IMR-90 (cell line): ENCODE results near the gene LILRA2. TPM values are rescaled to one million over a fixed set of nuclear protein-coding genes. Genes with fewer than 3 reads are reported as not detected.

ENCODE experiments used
- ATAC-seq: fragments of 200-7000 bp; cut with Tn5 transposase; 2 replicates; pipeline ENCODE4 v1.9.1; 2020; ENCODE audit warnings: low read depth, mild to moderate bottlenecking, moderate library complexity
- BruUV-seq: library from RNA; stranded (reverse); fragments of 400-500 nt; replicated peaks from 2 replicates; lab custom pipeline; 2021; lab: Mats Ljungman, UMichigan
- CTCF ChIA-PET: fragments of 300-600 bp; formaldehyde crosslinking; extraction: SDS; loops from one replicate; lab custom pipeline; 2021; ENCODE audit warnings: antibody characterized with exemption; lab: Yijun Ruan, JAX
- POLR2A ChIA-PET: fragments of 300-600 bp; sonication (Branson Sonifier 250); formaldehyde crosslinking; loops from one replicate; lab custom pipeline; 2022; ENCODE audit warnings: antibody characterized with exemption; ENCODE audit not compliant: unreplicated experiment; lab: Charles Lee
- DNase-seq: peaks from one replicate; pipeline ENCODE4 v3.0.0; 2013
- H2AFZ ChIP-seq: replicated peaks from 2 replicates; pipeline ENCODE3; 2013; ENCODE audit warnings: low read length, mild to moderate bottlenecking; ENCODE audit not compliant: poor library complexity
- H2AK5ac ChIP-seq: 2 replicates; pipeline ENCODE4 v1.6.1; 2013; ENCODE audit warnings: low read depth, low read length, inconsistent platforms
- H2AK9ac ChIP-seq: replicated peaks from 2 replicates; pipeline ENCODE3; 2013; ENCODE audit warnings: mild to moderate bottlenecking, low read depth, low read length, moderate library complexity; ENCODE audit not compliant: poor library complexity
- H2BK120ac ChIP-seq: 2 replicates; pipeline ENCODE4 v1.6.1; 2013; ENCODE audit warnings: low read depth, low read length, inconsistent platforms
- H2BK15ac ChIP-seq: 3 replicates; pipeline ENCODE4 v1.6.1; 2013; ENCODE audit warnings: low read depth, low read length, inconsistent platforms
- H2BK20ac ChIP-seq: 2 replicates; pipeline ENCODE4 v1.6.1; 2013; ENCODE audit warnings: low read depth, mild to moderate bottlenecking, inconsistent platforms, low read length, moderate library complexity
- H2BK5ac ChIP-seq: 2 replicates; pipeline ENCODE4 v1.6.1; 2013; ENCODE audit warnings: mild to moderate bottlenecking, low read depth, low read length, inconsistent platforms; ENCODE audit not compliant: poor library complexity, severe bottlenecking
- H3K14ac ChIP-seq: replicated peaks from 2 replicates; pipeline ENCODE4 v1.6.1; 2013; ENCODE audit warnings: low read depth, low read length, inconsistent platforms
- H3K18ac ChIP-seq: 2 replicates; pipeline ENCODE4 v1.6.1; 2013; ENCODE audit warnings: low read depth, low read length, control low read depth
- H3K23ac ChIP-seq: 2 replicates; pipeline ENCODE4 v1.6.1; 2013; ENCODE audit warnings: low read depth, low read length, inconsistent platforms
- H3K27ac ChIP-seq: 2 replicates; pipeline ENCODE4 v1.5.1; 2013; ENCODE audit warnings: mild to moderate bottlenecking, control low read depth, low read length; ENCODE audit not compliant: insufficient read depth
- H3K27me3 ChIP-seq: 2 replicates; pipeline ENCODE4 v1.6.1; 2013; ENCODE audit warnings: low read length; ENCODE audit not compliant: control insufficient read depth, insufficient read depth
- H3K36me3 ChIP-seq: 2 replicates; pipeline ENCODE4 v1.6.1; 2013; ENCODE audit warnings: low read length, mixed read lengths; ENCODE audit not compliant: control insufficient read depth, insufficient read depth
- H3K4ac ChIP-seq: 2 replicates; pipeline ENCODE4 v1.6.1; 2013; ENCODE audit warnings: low read depth, low read length, inconsistent platforms
- H3K4me1 ChIP-seq: 2 replicates; pipeline ENCODE4 v1.6.1; 2013; ENCODE audit warnings: low read length, mixed read lengths; ENCODE audit not compliant: control insufficient read depth, insufficient read depth
- H3K4me2 ChIP-seq: 2 replicates; pipeline ENCODE4 v1.6.1; 2013; ENCODE audit warnings: low read depth, mild to moderate bottlenecking, control low read depth, low read length, moderate library complexity
- H3K4me3 ChIP-seq: 2 replicates; pipeline ENCODE4 v1.5.1; 2013; ENCODE audit warnings: low read depth, mild to moderate bottlenecking, control low read depth, low read length, moderate library complexity; ENCODE audit not compliant: insufficient read depth
- H3K56ac ChIP-seq: 2 replicates; pipeline ENCODE4 v1.6.1; 2013; ENCODE audit warnings: low read length, inconsistent platforms; ENCODE audit not compliant: insufficient read depth; ENCODE audit errors: extremely low read depth
- H3K79me1 ChIP-seq, 2 experiments: 2 replicates each; pipeline ENCODE4 v1.6.1; 2013; ENCODE audit warnings: low read length in 2 of 2, inconsistent platforms in 1 of 2, low read depth in 1 of 2
- H3K9ac ChIP-seq: 2 replicates; pipeline ENCODE4 v1.6.1; 2013; ENCODE audit warnings: low read depth, low read length, control low read depth
- H3K9me1 ChIP-seq: 2 replicates; pipeline ENCODE4 v1.6.1; 2013; ENCODE audit warnings: low read length, inconsistent platforms; ENCODE audit not compliant: insufficient read depth
- H3K9me3 ChIP-seq: 2 replicates; pipeline ENCODE4 v1.6.1; 2013; ENCODE audit warnings: low read length; ENCODE audit not compliant: control insufficient read depth, insufficient read depth
- H4K20me1 ChIP-seq: 2 replicates; pipeline ENCODE4 v1.6.1; 2013; ENCODE audit warnings: low read length, inconsistent platforms; ENCODE audit not compliant: insufficient read depth
- H4K5ac ChIP-seq: 2 replicates; pipeline ENCODE4 v1.6.1; 2013; ENCODE audit warnings: mild to moderate bottlenecking, low read depth, low read length, control low read depth
- H4K8ac ChIP-seq, 2 experiments: 2 replicates each; pipeline ENCODE4 v1.6.1; 2013; ENCODE audit warnings: low read depth in 2 of 2, low read length in 2 of 2, control low read depth in 1 of 2, inconsistent platforms in 1 of 2
- H4K91ac ChIP-seq: 2 replicates; pipeline ENCODE4 v1.6.1; 2013; ENCODE audit warnings: low read depth, low read length, inconsistent platforms; ENCODE audit not compliant: insufficient read depth
- BHLHE40 ChIP-seq: fragments of 150-350 bp; IDR thresholded peaks from 2 replicates; pipeline ENCODE4 v1.6.1; 2016; ENCODE audit warnings: mild to moderate bottlenecking, low read depth, low read length
- CEBPB ChIP-seq: IDR thresholded peaks from 2 replicates; pipeline ENCODE4 v1.6.1; 2012; ENCODE audit warnings: low read depth, low read length, improper control_type of control experiment
- CHD1 ChIP-seq: IDR thresholded peaks from 2 replicates; pipeline ENCODE4 v1.6.1; 2012; ENCODE audit warnings: low read depth, low read length, improper control_type of control experiment
- FOS ChIP-seq: fragments of 150-350 bp; IDR thresholded peaks from 2 replicates; pipeline ENCODE4 v1.6.1; 2016; ENCODE audit warnings: low read depth, low read length
- MAFK ChIP-seq: IDR thresholded peaks from 2 replicates; pipeline ENCODE4 v1.6.1; 2012; ENCODE audit warnings: low read depth, low read length, improper control_type of control experiment
- MAZ ChIP-seq: IDR thresholded peaks from 2 replicates; pipeline ENCODE4 v1.6.1; 2012; ENCODE audit warnings: low read depth, mild to moderate bottlenecking, low read length, improper control_type of control experiment, moderate library complexity, borderline replicate concordance
- MXI1 ChIP-seq: IDR thresholded peaks from 2 replicates; pipeline ENCODE4 v1.6.1; 2012; ENCODE audit warnings: low read depth, mild to moderate bottlenecking, low read length, moderate library complexity, borderline replicate concordance
- NFE2L2 ChIP-seq: fragments of 150-350 bp; IDR thresholded peaks from 2 replicates; pipeline ENCODE4 v1.6.1; 2016; ENCODE audit warnings: low read depth, mild to moderate bottlenecking, low read length
- POLR2A ChIP-seq: IDR thresholded peaks from 2 replicates; pipeline ENCODE4 v1.6.1; 2012; ENCODE audit warnings: mild to moderate bottlenecking, low read depth, low read length
- RAD21 ChIP-seq: IDR thresholded peaks from 2 replicates; pipeline ENCODE4 v1.6.1; 2012; ENCODE audit warnings: low read length, improper control_type of control experiment
- RCOR1 ChIP-seq: IDR thresholded peaks from 2 replicates; pipeline ENCODE4 v1.6.1; 2012; ENCODE audit warnings: mild to moderate bottlenecking, low read length, improper control_type of control experiment; ENCODE audit not compliant: insufficient replicate concordance
- RFX5 ChIP-seq: IDR thresholded peaks from 2 replicates; pipeline ENCODE4 v1.8.0; 2012; ENCODE audit warnings: low read depth, mild to moderate bottlenecking, low read length, moderate library complexity
- SMC3 ChIP-seq: fragments of 150-350 bp; IDR thresholded peaks from 2 replicates; pipeline ENCODE4 v1.6.1; 2016; ENCODE audit warnings: low read depth, mild to moderate bottlenecking, antibody characterized with exemption, low read length, moderate library complexity
- WGBS, 2 experiments: methylation state at CpG; one replicate each; pipeline versions ENCODE4 v1.1.5 to v1.1.7; 2013; ENCODE audit warnings: missing lambda C conversion rate in 2 of 2; ENCODE audit not compliant: insufficient read length in 1 of 2; ENCODE audit errors: extremely low coverage in 2 of 2; 5-methylcytosine and 5-hydroxymethylcytosine counted together
- dilution Hi-C: fragments of 300-500 bp; cut with HindIII; formaldehyde crosslinking; loops from one replicate; pipeline ENCODE4 v1.14.3; 2018; ENCODE audit warnings: low sequenced_read_pairs; ENCODE audit not compliant: unreplicated experiment
- in situ Hi-C: fragments of 300-500 bp; cut with MboI; formaldehyde crosslinking; loops from 3 replicates; pipeline ENCODE4 v1.14.3; 2019; ENCODE audit warnings: low sequenced_read_pairs, inconsistent platforms, mixed read lengths
- intact Hi-C: fragments of 100-400 bp; cut with micrococcal nuclease; formaldehyde crosslinking; loops from 2 replicates; pipeline ENCODE4 v1.10.0; 2022
- polyA plus RNA-seq, 3 experiments: library from polyadenylated mRNA; depleted of rRNA; stranded (reverse); fragments of >200 nt; gene quantifications; 2 replicates each; pipeline ENCODE4 v1.2.3, GENCODE V29; 2012; ENCODE audit warnings: low replicate concordance in 1 of 3
- total RNA-seq: library from RNA; depleted of rRNA; stranded (reverse); fragments of >200 nt; gene quantifications from 2 replicates; pipeline ENCODE4 v1.2.3, GENCODE V29; 2012
- TF ChIP-seq, protein P1 (sequence below): fragments of 150-350 bp; IDR thresholded peaks from 2 replicates; pipeline ENCODE4 v1.6.1; 2016; ENCODE audit warnings: low read depth, mild to moderate bottlenecking, low read length, moderate library complexity, borderline replicate concordance
- TF ChIP-seq, protein P2 (sequence below): fragments of 150-350 bp; IDR thresholded peaks from 2 replicates; pipeline ENCODE4 v1.6.1; 2017; ENCODE audit warnings: mild to moderate bottlenecking, antibody characterized with exemption, low read length, low read depth

LILRA2 gene
- total and polyA plus RNA-seq, 2 of the 4 experiments (the other 2 are of a cell fraction): not detected

DNA sequence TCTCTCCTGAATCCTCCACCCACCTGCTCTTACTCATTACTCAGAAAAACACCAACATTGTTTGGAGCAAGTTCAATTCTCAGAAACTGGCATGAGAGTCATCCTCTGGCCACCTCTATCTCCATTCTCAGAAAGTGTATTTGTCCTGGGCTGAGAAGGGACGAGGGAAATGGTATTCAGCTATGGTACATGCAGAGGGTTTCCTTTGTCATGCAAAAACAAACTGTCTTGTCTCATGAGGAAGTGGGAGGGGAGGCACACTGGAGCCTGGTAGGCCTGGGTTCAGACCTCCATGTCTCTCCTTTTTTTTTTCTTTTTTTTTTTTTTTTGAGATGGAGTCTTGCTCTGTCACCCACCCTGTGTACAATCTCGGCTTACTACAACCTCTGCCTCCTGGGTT, 31.9 kb upstream of the LILRA2 start:
- no CpG with 5 or more reads among the region's 2 CpGs for WGBS, 2 experiments

More for the DNA sequence above, 31.9 kb upstream of the LILRA2 start:
- ATAC-seq (no peak), DNase-seq (no peak)
- Histone ChIP-seq H3K4me1 (no peaks in the 10 kb centered on the region), H3K23ac (no peak overlapping the region), H3K9ac (no peak overlapping the region), H3K18ac (no peak overlapping the region), H3K27me3 (no peaks in the 10 kb centered on the region), H2AK5ac (no peak overlapping the region), H3K9me3 (peaks cover 28% of the 10 kb centered on the region), H4K8ac (no peak overlapping the region), H3K4ac (no peak overlapping the region), H2BK5ac (no peak overlapping the region), H3K14ac (no peak overlapping the region), H3K79me1 (no peaks in the 10 kb centered on the region), H2BK120ac (no peak overlapping the region), H2BK15ac (no peak overlapping the region), H2AK9ac (no peak overlapping the region), H4K20me1 (no peaks in the 10 kb centered on the region), H3K4me2 (no peak overlapping the region), H3K27ac (no peak overlapping the region), H4K91ac (no peak overlapping the region), H4K5ac (no peak overlapping the region), H3K9me1 (no peaks in the 10 kb centered on the region), H3K36me3 (no peaks in the 10 kb centered on the region), H3K56ac (no peak overlapping the region), H3K4me3 (no peak overlapping the region), H2BK20ac (no peak overlapping the region), H2AFZ (no peak overlapping the region)
- intact Hi-C loops: no loop called here
- CTCF ChIA-PET: no interaction called here
- POLR2A ChIA-PET: no interaction called here
- dilution Hi-C loops: no loop called here
- in situ Hi-C loops: no loop called here
- TF ChIP-seq, protein P1, sequence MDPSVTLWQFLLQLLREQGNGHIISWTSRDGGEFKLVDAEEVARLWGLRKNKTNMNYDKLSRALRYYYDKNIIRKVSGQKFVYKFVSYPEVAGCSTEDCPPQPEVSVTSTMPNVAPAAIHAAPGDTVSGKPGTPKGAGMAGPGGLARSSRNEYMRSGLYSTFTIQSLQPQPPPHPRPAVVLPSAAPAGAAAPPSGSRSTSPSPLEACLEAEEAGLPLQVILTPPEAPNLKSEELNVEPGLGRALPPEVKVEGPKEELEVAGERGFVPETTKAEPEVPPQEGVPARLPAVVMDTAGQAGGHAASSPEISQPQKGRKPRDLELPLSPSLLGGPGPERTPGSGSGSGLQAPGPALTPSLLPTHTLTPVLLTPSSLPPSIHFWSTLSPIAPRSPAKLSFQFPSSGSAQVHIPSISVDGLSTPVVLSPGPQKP: no peak
- no peak for TF ChIP-seq RFX5
- no peak for TF ChIP-seq MXI1
- TF ChIP-seq RAD21: no peak
- TF ChIP-seq MAZ: no peak
- no peak for TF ChIP-seq BHLHE40
- no peak for TF ChIP-seq POLR2A
- TF ChIP-seq FOS: no peak
- no peak for TF ChIP-seq SMC3
- TF ChIP-seq CHD1: no peak
- TF ChIP-seq NFE2L2: no peak
- no peak for TF ChIP-seq RCOR1
- no peak for TF ChIP-seq MAFK
- TF ChIP-seq, protein P2, sequence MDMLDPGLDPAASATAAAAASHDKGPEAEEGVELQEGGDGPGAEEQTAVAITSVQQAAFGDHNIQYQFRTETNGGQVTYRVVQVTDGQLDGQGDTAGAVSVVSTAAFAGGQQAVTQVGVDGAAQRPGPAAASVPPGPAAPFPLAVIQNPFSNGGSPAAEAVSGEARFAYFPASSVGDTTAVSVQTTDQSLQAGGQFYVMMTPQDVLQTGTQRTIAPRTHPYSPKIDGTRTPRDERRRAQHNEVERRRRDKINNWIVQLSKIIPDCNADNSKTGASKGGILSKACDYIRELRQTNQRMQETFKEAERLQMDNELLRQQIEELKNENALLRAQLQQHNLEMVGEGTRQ: no peak
- no peak for TF ChIP-seq CEBPB
- BruUV-seq: no TSS peak
